Measurements from ENCODE around the gene SLC24A2.
"Not testable (repeated sequence)": the region's sequence is repeated elsewhere in the genome, so short reads cannot be mapped to it uniquely, and the experiment has no call there.

Gene SLC24A2

DNA sequence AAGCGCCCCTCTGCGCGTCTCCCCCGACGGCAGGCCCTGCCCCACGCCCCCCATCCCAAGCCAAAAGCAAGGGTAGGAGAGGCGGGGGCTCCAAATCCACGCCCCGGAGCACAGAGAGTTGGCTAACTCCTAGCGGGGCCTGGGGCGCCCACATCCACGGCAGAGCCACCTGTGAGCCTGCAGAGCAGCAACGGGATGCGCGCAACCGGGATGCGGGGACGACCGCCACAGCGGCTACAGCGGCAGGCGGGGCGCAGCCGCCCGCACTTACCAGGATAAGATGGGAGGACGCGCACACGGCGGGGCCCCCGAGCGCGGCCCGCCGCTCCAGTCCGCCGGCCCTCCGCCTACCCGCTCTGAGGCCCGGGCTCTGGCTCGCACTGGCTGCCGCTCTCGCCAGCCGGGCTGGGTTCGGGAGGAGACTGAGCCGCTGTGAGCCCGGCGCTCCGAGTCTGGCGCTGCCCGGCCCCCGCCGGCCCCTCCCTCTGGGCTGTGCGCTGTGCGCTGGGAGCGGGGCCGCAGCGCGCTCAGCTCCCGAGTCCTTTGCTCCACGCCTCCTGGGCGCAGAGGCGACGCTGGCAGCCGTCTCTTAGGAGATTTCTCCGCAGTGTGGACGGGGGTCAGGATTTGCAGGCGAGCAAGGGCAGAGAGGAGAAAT, at the start of gene SLC24A2:
Gene SLC24A2 (minus strand): TSS at position 424 of the 658 bp plus-strand sequence.
- no peak for DNase-seq

DNA sequence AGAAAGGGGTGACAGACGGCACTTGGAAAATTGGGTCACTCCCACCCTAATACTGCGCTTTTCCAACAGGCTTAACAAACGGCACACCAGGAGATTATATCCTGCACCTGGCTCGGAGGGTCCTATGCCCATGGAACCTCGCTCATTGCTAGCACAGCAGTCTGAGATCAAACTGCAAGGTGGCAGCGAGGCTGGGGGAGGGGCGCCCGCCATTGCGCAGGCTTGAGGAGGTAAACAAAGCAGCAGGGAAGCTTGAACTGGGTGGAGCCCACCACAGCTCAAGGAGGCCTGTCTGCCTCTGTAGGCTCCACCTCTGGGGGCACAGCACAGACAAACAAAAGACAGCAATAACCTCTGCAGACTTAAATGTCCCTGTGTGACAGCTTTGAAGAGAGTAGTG, 44.5 kb upstream of the SLC24A2 start:
- DNase-seq, result not testable (repeated sequence)

DNA sequence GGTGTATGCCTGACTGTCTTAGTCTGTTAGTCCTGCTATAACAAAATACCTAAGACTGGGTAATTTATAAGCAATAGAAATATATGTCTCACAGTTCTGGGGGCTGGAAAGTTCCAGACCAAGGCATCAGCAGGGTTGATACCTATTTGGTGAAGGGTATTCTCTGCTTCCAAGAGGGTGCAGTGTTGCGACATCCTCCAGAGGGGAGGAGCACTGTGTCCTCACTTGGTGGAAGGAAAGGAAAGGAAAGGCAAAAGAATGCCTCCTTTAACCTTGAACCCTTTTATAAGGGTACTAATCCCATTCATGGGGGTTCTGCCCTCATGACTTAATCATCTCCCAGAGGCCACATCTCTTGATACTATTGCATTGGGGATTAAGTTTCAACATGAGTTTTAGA, 42.0 kb upstream of the SLC24A2 start:
- no peak for DNase-seq

DNA sequence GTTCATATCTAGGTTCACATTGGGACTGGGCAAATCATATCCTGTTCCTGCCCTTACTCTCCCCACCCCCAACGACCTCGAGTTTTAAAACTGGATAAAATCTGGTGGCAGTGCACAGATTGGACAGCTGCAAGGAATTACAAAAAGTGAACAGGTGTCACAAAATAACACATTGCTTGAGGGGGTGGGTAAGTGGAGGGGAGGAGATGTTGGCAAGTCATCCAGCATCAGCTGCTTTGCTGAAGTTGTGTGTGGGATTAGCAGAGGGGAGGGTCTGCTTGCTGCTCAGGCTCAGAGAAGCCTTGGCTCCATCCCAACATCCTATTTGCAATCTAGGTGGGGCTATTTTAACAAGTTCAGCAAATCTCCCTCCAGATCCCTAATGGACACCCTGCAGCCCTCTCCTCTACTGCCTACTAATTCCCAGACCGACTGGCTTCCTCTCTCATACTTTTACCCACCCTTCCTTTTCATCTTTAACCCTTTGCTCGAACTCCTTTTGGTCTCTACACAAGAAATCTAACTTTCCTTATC, 39.8 kb upstream of the SLC24A2 start:
- DNase-seq, result no peak

DNA sequence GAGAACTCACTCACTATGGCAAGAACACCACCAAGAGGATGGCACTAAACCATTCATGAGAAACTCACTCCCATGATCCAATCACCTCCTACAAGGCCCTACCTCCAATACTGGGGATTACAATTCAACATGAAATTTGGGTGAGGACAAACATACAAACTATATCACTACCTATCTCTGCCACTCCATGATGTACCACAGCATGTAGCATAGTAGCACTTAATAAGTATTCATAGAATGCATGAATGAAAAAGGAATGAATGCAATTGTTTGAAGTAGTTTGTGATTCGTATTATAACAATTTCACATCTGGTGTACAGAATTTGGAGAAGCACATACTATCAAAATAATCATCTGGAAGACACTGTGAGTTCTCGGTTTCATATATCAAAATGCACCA, 27.9 kb upstream of the SLC24A2 start:
- no peak for DNase-seq

DNA sequence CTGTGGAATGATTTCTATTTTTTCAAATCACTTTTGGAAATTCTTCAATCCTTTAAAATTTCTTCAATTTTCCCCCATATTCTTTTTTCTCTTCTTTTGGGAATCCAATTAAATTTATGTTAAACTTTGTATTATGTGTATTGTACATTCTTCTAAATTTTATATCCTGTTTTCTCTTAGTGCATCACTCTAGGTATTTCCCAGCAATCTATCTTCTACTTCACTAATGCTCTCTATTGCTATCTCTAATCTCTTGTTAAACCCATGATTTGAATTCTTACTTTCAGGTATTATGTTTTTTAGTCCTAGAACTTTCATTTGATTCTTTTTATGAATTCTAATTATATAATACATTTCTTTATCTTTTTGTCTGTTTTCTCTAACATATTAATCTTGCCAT, 23.4 kb upstream of the SLC24A2 start:
- no peak for DNase-seq

DNA sequence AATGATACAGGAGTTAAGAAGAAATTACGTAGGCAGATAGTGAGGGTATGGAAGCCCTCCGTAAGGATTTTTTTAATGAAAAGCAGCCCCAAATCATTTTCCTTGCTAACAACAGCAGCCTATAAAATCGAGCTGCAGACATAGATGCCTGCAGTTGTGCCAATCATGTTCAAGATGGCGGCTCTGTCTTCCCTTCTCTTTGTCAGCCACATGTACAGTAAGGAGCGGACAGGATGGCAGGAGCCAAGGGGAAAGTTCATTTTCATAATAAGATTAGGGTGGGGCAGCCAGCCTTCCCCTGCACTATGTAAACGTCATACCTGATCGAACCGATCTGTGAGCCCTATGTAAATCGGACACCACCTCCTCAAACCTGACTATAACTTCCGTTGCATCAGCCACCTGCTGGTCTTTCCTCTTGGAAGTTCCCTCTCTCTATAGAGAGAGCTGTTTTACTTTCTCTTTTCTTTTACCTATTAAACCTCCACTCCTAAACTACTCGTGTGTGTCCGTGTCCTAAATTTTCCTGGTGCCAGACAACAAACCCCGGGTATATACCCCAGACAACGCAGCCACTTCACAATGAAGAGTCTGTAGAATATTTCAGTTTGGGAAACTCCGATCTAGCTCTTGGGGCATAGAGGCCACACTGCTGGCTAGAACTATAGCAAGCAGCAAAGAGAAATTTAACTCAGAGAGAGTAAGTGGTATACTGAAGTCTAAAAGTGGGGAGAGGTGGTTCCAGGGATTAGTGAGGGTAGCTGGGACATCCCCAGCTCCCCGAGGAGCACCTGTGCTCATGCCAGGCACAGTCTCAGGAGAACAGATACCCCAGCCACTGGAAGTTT, 20.8 kb upstream of the SLC24A2 start:
- DNase-seq, result no peak

DNA sequence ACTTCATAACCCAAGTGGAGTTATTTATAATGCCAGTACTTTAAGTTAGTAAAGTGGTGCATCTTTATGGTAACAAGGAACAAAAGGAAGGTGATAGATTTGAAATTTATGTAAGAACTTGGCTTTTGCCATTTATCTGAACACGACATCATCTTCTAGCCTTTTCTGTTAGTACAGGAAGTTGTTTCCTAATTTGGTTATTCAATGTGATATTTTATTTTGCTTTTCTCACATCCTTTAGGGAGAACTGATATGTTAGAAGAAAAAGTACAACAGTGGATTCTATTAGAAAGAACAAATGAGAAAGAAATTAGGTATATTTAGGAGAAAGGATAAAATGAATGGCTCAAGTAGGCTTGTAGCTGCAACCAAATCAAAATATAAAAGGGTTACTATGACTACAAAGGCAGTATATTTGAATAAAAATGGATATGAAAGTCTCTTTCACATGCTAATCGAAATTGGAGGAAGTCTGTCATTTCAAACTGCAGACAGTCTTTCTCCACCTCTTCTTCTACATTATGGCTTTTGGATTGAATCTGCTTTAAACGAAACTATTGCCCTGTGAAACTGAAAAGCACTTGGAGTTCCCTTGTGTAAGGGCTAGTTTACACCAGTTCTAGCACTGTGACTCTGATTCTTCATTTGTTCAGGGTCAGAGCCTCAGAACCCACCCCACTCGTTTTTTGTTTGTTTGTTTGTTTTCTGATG, 18.5 kb upstream of the SLC24A2 start:
- no peak for DNase-seq

DNA sequence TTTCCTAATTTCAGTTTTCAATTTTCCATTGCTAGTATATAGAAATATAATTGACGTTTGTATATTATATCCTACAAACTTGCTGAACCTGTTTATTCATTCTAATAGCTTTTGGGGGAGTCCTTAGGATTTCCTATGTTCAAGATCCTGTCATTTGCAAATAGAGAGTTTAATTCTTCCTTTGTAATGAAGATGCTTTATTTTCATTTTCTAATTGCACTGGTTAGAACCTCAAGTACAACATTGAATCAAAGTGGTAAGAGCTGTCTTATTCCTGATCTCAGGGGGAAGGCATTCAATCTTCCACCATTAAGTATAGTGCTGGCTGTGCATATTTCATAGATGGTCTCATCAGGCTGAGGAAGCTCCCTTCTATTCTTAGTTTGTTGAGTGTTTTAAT, 15.6 kb upstream of the SLC24A2 start:
- DNase-seq, result no peak

DNA sequence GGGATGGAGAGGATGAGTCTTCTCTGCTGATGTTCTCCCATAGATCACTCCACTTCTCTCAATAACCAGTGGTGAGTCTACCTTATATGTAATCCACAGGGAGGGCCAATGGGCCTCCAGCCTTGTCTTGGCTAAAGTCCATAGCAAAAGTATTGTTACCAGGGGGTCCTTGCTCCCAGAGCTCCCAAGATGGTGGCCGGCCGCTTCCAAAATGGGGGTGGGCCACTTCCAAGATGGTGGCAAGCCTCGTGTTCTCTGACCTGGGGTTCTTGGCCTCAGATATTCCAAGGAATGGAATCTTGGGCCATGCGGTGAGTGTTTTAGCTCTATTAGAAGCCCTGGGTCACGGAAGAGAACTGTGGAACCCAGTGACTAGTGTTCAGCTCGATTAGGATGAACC, 12.0 kb upstream of the SLC24A2 start:
- DNase-seq, result no peak

DNA sequence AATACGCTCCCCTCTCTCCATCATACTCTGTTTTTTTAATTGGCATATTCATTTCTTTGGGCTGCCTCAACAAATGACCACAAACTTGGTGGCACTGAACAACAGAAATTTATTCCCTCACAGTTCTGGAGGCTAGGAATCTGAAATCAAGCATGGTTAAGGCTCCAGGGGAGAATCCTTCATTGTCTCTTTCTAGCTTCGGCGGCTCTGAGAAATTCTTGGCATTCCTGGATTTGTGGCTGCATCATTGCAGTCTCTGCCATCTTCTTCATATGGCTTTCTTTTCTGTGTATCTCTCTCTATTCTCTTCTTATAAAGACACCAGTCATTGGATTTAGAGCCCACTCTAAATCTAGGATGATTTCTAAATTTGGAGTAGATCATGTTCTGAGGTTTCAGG, 10.9 kb upstream of the SLC24A2 start:
- DNase-seq, result no peak

DNA sequence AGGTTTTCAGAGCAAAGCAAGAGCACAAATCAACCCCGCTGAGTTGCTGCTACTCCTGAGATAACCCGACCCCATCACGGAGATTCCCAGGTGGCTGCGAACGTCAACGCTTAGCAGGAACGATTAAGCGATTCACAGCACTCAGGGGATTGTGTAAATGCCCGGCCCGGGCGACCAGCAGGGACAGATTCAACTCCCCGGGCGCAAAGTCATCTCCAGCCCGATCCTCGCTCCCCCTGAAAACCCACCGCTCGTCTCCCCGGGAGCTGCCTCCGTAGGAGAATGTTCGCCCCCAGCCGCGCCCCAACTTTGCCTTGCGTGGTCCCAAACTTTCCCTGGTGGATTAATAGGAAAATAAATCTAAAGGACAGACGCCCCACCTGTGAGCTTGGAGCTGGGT, 685 bp downstream of the SLC24A2 start:
- no peak for DNase-seq

DNA sequence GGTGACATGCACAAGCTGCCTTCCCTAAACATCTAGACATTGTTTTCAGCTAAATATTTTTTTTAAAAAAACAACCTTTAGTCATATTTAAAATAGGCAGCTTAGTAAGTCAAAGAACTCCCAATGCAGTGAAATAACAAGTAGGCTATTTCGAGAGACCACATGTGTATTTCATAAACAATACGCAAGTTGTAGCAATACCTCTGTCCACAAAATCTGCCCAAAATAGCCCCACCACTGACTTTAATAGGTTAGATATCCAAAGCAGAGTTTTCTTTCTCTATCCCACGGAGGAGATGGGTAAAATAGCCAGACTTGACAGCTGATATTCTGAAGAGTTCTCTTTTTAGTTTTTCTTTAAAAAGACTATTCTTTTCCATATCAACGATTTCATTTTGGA, 1.2 kb downstream of the SLC24A2 start:
- no peak for DNase-seq

DNA sequence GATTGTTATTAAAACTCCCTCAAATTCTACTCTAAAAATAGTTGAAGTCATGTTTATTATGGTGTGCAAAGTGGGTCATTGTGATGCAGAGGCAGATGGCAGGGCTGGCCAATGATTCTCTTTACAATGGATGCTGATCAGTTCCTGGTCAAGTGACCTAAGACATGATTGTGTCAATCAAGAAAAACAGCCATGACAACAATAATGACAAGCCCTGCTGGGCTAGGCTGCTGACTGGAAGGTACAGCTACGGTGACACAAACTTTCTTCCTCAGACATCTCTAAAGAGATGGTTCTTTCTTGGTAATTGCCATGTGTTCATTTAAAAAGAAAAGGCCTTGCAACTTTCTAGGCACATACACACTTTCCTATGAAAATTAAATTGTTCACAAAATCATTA, 3.6 kb downstream of the SLC24A2 start:
- DNase-seq, result no peak

DNA sequence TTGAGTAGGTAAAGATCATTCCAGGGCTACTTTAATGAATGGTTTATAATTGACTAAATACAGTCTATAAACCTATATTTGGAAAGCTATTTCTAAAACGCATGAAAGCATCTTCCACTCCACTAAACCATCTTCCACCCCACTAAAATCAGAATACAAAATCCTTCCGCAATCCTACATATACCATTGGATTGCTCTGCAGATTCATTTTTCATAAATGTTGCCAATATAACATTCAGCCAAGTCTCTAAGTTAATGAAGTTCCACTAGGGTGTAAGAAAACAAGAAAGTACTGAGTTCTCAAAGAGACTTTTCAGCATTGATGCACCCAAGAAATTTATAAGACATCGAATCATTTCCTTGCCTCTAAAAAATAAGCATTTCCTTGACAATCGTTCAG, 4.7 kb downstream of the SLC24A2 start:
- DNase-seq, result no peak

DNA sequence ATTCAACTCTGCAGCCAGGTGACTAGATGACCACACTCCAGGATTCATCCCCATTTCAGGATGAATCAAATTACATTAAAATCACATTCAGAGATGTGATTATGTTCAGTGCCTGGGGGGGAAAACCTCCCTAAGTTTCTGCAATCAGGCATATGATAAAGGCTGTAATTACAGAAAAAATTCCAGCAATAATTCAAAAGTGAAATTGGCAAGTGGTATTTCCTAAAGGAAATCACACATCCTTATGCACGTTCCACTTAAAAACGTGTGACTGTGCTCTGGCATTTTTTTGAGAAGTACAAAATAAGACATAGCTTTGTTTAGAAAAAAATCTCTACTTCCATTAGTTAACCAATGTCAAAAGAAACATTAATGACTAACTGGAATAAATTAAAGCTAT, 5.3 kb downstream of the SLC24A2 start:
- DNase-seq, result no peak

DNA sequence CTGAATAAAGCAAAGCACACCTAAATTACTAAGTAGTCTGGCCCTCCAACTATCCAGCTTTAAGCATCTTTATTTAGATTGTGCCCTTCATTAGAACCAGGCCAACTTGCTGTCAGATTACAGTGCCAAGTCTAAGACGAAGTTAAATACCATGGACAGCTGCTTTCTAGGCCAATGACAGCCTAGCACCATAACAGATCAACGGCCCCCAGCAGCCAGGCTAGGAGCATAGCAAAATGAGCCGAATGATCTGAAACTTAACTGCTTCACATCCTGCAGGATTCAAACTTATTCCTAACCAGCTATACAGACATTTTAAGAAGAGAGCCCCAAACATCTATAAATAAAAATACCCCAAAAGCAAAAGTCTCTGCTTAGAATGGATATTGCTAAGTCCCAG, 6.8 kb downstream of the SLC24A2 start:
- DNase-seq, result no peak

DNA sequence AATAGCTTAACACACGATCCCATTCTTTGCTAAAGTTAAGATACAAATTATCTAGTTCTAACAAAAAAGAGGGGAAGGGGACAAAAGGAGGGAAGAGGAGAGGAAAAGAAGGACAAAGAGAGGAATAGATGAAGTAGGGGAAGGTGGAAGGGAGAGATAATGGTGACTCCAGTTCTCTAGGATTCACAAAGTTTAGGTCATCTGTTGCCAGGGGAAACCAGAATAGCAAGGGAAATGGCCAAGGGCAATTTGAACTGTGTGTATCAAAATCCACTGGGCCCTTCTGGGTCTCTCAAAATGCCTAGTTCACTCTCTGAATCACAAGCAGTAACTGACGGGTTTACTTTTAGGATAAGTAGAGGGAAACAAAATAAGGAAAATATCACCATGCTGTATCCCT, 7.6 kb downstream of the SLC24A2 start:
- no peak for DNase-seq

DNA sequence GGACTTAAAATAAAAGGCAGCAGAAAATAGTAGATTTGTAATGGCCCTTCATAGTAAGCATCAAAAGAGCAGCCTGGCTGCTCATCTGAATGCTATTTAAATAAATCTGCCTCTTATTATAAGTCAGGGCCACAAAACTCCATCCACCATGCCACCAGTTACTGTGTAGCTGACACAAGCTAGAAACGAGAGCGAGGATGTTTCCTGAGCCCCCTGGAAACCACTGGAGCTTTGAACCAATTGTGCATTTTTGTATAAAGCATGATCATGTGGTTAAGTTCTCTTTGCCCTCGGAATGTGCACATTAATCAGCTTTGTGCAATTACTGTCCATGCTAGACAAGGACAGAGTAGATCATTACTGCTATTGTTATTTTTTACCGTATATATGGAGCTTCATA, 17.4 kb downstream of the SLC24A2 start:
- no peak for DNase-seq

DNA sequence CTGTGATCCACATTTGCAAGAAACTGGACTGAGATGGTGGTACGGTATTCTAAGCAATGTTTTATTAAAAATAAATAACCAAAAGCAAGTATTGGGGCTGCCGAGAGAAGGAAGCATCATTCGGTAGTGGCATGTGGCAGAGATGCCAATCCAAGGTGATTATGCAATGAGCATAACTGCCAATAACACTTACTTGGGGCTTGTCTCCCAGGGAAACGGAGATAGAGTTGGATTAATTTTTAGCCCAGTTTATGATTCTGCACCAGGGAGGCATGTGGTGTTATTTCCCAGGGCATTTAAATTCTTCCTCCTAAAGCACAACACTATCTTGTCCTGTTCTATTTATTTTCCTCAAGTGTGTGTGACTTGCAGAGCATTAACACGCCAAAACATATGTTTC, 17.9 kb downstream of the SLC24A2 start:
- no peak for DNase-seq

DNA sequence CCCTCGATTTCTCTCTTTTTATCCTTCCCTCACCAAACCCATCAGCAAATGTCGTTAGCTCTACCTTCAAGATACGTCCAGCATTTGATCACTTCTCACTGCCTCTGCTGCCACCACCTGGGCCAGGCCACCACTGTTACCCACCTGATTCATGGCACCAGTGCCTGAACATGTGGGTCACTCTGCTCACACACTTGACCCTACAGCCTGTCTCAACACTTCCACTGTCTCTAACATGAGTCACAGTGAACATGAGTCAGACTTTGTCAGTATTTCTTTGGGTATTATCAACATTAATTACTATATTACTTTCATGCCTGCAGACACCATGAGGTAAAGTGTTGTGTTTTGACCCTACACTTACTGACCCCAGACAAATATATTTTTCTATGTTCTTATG, 19.6 kb downstream of the SLC24A2 start:
- no peak for DNase-seq

DNA sequence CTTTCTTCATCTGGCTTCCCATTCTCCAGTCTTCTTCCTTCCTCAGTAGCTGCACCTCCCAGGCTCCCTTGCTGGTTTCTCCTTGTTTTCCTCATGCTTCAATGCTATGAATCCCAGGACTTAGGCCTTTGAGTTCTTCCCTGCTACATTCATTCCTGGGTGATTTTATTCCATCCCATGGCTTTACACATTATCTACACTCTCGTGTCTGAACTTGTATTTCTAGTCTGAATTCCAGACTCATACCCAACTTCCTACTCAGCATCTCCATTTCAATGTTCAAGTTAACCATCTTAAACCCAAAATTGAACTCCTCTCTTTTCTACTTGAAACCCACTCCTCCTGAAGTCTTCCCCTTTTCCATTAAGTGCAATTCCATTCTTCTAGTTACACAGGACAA, 20.0 kb downstream of the SLC24A2 start:
- DNase-seq, result no peak

DNA sequence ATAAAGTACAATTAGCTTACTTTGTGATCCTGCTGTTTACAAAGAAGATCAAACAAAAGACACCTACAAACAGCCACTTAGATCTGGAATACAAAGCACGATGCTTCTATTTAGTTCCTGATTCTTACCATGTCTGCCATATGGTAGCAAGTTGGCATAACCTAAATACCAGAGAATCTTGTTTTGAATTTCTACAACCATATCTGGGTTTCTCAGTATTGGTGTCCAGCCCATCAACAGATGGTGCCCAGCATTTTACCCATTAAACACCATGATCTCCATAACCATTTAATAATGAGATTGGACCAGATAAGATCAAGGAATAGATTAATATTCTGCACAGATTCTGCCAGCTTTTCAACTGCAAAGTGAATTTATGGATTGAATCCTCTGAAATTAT, 29.8 kb downstream of the SLC24A2 start:
- DNase-seq, result no peak

DNA sequence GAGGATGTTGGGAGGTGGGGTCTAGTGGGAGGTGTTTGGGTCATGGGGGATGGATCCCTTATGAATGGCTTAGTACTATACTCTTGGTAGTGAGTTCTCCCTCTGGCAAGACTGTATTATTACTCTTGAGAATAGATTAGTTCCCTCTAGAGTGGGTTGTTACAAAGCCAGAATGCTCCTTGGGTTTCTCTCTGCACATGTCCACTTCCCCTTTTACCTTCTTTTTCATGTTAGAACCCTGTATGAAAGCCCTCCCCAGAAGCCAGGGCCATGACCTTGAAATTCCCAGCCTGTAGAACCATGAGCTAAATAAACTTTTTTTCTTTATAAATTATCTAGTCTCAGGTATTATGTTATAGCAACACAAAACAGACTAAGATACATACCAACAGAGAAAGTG, 31.1 kb downstream of the SLC24A2 start:
- DNase-seq, result no peak

Measured in stimulated activated naive CD4-positive, alpha-beta T cell treated with Interleukin-2 at 50 U/mL for 16 hours (primary cell).